ENCODE results near the gene GINS3. TPM values are rescaled to one million over a fixed set of nuclear protein-coding genes. Genes with fewer than 3 reads are reported as not detected.

The GINS3 gene
- total and polyA plus RNA-seq, 10 of the 15 experiments (the other 5 are each of a cell fraction or from before 2014, with no cell fraction given): 13.6 to 22.4 (median 15.6) TPM

- H3K27ac ChIP-seq (ENCODE audit: control insufficient read depth, insufficient read depth): no peak overlapping the region
- intact Hi-C loops (cut with micrococcal nuclease; ENCODE audit: unreplicated experiment) (no loop called here), in situ Hi-C loops (cut with MboI) (no loop called here)
- TF ChIP-seq RUNX3 (IDR thresholded peaks at IDR 0.05; ENCODE audit: low read length): no peak
- TF ChIP-seq POLR2AphosphoS5 (IDR thresholded peaks at IDR 0.05; ENCODE audit: low read length): no peak
- no peak for TF ChIP-seq BMI1 (IDR thresholded peaks at IDR 0.05; ENCODE audit: borderline replicate concordance)
- TF ChIP-seq USF2 (IDR thresholded peaks at IDR 0.05; ENCODE audit: borderline replicate concordance, low read depth, low read length): no peak
- no peak for TF ChIP-seq BHLHE40 (IDR thresholded peaks at IDR 0.05; ENCODE audit: borderline replicate concordance in 1 of 2, low read depth in 2 of 2, low read length in 1 of 2)
- TF ChIP-seq SREBF1 (IDR thresholded peaks at IDR 0.05; ENCODE audit: low read length): no peak
- no peak for TF ChIP-seq ZNF217 (IDR thresholded peaks at IDR 0.05)
- H3K79me2 ChIP-seq (ENCODE audit: control insufficient read depth, insufficient read depth, low read length): no peaks in the 10 kb centered on the region
- H3K27me3 ChIP-seq (replicated peaks in 1 of 2; ENCODE audit: control insufficient read depth in 2 of 2, insufficient read depth in 2 of 2, low read length in 1 of 2): no peaks in the 10 kb centered on the region
- H3K4me2 ChIP-seq (ENCODE audit: control insufficient read depth, insufficient read depth): no peak overlapping the region
- FAIRE-seq (peak; percentile 59), ATAC-seq (no peak), DNase-seq (ENCODE audit: low read depth, low spot score) (no peak)
- no peak overlapping the region for H3K9ac ChIP-seq (ENCODE audit: control insufficient read depth, insufficient read depth, low read length)
- no peak overlapping the region for H3K4me3 ChIP-seq
- no peaks in the 10 kb centered on the region for H3K36me3 ChIP-seq (ENCODE audit: control insufficient read depth in 2 of 2, insufficient read depth in 2 of 2, low read length in 1 of 2)
- RAD21 ChIA-PET (ENCODE audit: unreplicated experiment): no interaction called here
- WGBS (ENCODE audit: insufficient coverage, insufficient replicate concordance, low lambda C conversion rate, missing lambda C conversion rate): 32% methylated on average over 4 of the region's 4 CpGs
- no peaks in the 10 kb centered on the region for H3K4me1 ChIP-seq (ENCODE audit: control insufficient read depth, insufficient read depth, low read length)
- SMC1A ChIA-PET (ENCODE audit: uncharacterized antibody, unreplicated experiment): interaction anchor here (1.1 kb wide), 1 partner anchor 34 kb away, joined by 3 read pairs; no protein-coding TSS in a partner anchor
- H2AFZ ChIP-seq (ENCODE audit: control insufficient read depth, low read depth, low read length): no peak overlapping the region
- H3K9me3 ChIP-seq (replicated peaks; ENCODE audit: control insufficient read depth, insufficient read depth, low read length): no peaks in the 10 kb centered on the region
- CTCF ChIA-PET: no interaction called here
- H4K20me1 ChIP-seq (ENCODE audit: control insufficient read depth, insufficient read depth): no peaks in the 10 kb centered on the region
- BruUV-seq (replicated peaks): no TSS peak
- POLR2A ChIA-PET: no interaction called here
Measured at GRCh38 chr16:58377932-58378331, 14.3 kb upstream of the GINS3 start.

GRCh38 chr16:58378401-58378800 is 13.9 kb upstream of the GINS3 start:
- no peaks in the 10 kb centered on the region for H3K9me3 ChIP-seq (replicated peaks; ENCODE audit: control insufficient read depth, insufficient read depth, low read length)
- no peak overlapping the region for H3K4me2 ChIP-seq (ENCODE audit: control insufficient read depth, insufficient read depth)
- in situ Hi-C loops (cut with MboI) (no loop called here), intact Hi-C loops (cut with micrococcal nuclease; ENCODE audit: unreplicated experiment) (no loop called here)
- ChIA-PET SMC1A (ENCODE audit: uncharacterized antibody, unreplicated experiment) (interaction anchor here (1.1 kb wide), 1 partner anchor 34 kb away, joined by 3 read pairs; no protein-coding TSS in a partner anchor), POLR2A (no interaction called here), CTCF (no interaction called here), RAD21 (ENCODE audit: unreplicated experiment) (no interaction called here)
- H3K27me3 ChIP-seq (replicated peaks in 1 of 2; ENCODE audit: control insufficient read depth in 2 of 2, insufficient read depth in 2 of 2, low read length in 1 of 2): no peaks in the 10 kb centered on the region
- H3K36me3 ChIP-seq (ENCODE audit: control insufficient read depth in 2 of 2, insufficient read depth in 2 of 2, low read length in 1 of 2): no peaks in the 10 kb centered on the region
- H3K4me1 ChIP-seq (ENCODE audit: control insufficient read depth, insufficient read depth, low read length): no peaks in the 10 kb centered on the region
- no peak for ATAC-seq
- BruUV-seq (replicated peaks): no TSS peak
- no peaks in the 10 kb centered on the region for H4K20me1 ChIP-seq (ENCODE audit: control insufficient read depth, insufficient read depth)
- FAIRE-seq: no peak
- no peak overlapping the region for H3K9ac ChIP-seq (ENCODE audit: control insufficient read depth, insufficient read depth, low read length)
- H3K27ac ChIP-seq (ENCODE audit: control insufficient read depth, insufficient read depth): no peak overlapping the region
- H3K79me2 ChIP-seq (ENCODE audit: control insufficient read depth, insufficient read depth, low read length): no peaks in the 10 kb centered on the region
- H2AFZ ChIP-seq (ENCODE audit: control insufficient read depth, low read depth, low read length): no peak overlapping the region
- no peak overlapping the region for H3K4me3 ChIP-seq
- no peak for DNase-seq (ENCODE audit: low read depth, low spot score)
- no peak for TF ChIP-seq DPF2 (IDR thresholded peaks at IDR 0.05)
- TF ChIP-seq NR2C1 (IDR thresholded peaks at IDR 0.05): no peak
- no peak for TF ChIP-seq CHD4 (IDR thresholded peaks at IDR 0.05)
- no peak for TF ChIP-seq E2F8 (IDR thresholded peaks at IDR 0.05; ENCODE audit: low read depth, partially characterized antibody)
- TF ChIP-seq CREB1 (IDR thresholded peaks at IDR 0.05; ENCODE audit: low read depth): no peak
